Measurements from ENCODE around the gene EIF6.

Gene EIF6

GRCh38 chr20:35311822-35312221, 27.2 kb upstream of the EIF6 start:
- DNase-seq: no peak

- peak; percentile 17 to 22 for DNase-seq
Measured at GRCh38 chr20:35311409-35311808, 26.8 kb upstream of the EIF6 start.

GRCh38 chr20:35307666-35308653, 23.4 kb upstream of the EIF6 start:
- no peak for DNase-seq

GRCh38 chr20:35306931-35307517, 22.5 kb upstream of the EIF6 start:
- DNase-seq: peak; percentile 20

GRCh38 chr20:35305682-35306556, 21.3 kb upstream of the EIF6 start:
- DNase-seq: peak in 1 of 2 donors; percentile 46

GRCh38 chr20:35304956-35305355, 20.4 kb upstream of the EIF6 start:
- no peak for DNase-seq

GRCh38 chr20:35303735-35304491, 19.3 kb upstream of the EIF6 start:
- DNase-seq: peak; percentile 73 to 83

GRCh38 chr20:35303382-35303734, 18.8 kb upstream of the EIF6 start:
- no peak for DNase-seq

- DNase-seq: no peak
Measured at GRCh38 chr20:35302421-35303335, 18.1 kb upstream of the EIF6 start.

- no peak for DNase-seq
Measured at GRCh38 chr20:35301426-35301825, 16.9 kb upstream of the EIF6 start.

- no peak for DNase-seq
Measured at GRCh38 chr20:35300469-35301262, 16.1 kb upstream of the EIF6 start.

GRCh38 chr20:35299780-35300179, 15.2 kb upstream of the EIF6 start:
- no peak for DNase-seq

GRCh38 chr20:35298264-35298663, 13.7 kb upstream of the EIF6 start:
- DNase-seq: no peak

- DNase-seq: no peak
Measured at GRCh38 chr20:35297740-35298139, 13.2 kb upstream of the EIF6 start.

- no peak for DNase-seq
Measured at GRCh38 chr20:35297155-35297554, 12.6 kb upstream of the EIF6 start.

- DNase-seq: no peak
Measured at GRCh38 chr20:35296101-35296554, 11.6 kb upstream of the EIF6 start.

- no peak for DNase-seq
Measured at GRCh38 chr20:35295674-35296073, 11.1 kb upstream of the EIF6 start.

GRCh38 chr20:35295058-35295457, 10.5 kb upstream of the EIF6 start:
- no peak for DNase-seq

- no peak for DNase-seq
Measured at GRCh38 chr20:35294293-35294685, 9.7 kb upstream of the EIF6 start.

All from activated CD4-positive, alpha-beta T cell treated with anti-CD3 and anti-CD28 coated beads for 4 hours (primary cell).